GM21447 (cell line): ENCODE results near the gene CRB2.

ENCODE experiments used
- ATAC-seq: cut with Tn5 transposase; IDR thresholded peaks from one replicate; pipeline ENCODE4 v1.9.1; 2021; ENCODE audit not compliant: unreplicated experiment

The CRB2 gene

GRCh38 chr9:123418506-123418905 lies 62.5 kb downstream of the CRB2 start:
- no peak for ATAC-seq

GRCh38 chr9:123419091-123419490 lies 63.1 kb downstream of the CRB2 start:
- no peak for ATAC-seq

GRCh38 chr9:123419721-123420591 lies 64.0 kb downstream of the CRB2 start:
- ATAC-seq, result no peak

- no peak for ATAC-seq
Observed at GRCh38 chr9:123420592-123421111, 64.7 kb downstream of the CRB2 start.

- no peak for ATAC-seq
Observed at GRCh38 chr9:123421186-123421585, 65.2 kb downstream of the CRB2 start.

GRCh38 chr9:123421801-123422455 lies 65.9 kb downstream of the CRB2 start:
- ATAC-seq, result no peak

- no peak for ATAC-seq
Observed at GRCh38 chr9:123422635-123423310, 66.8 kb downstream of the CRB2 start.

GRCh38 chr9:123423311-123423640 lies 67.3 kb downstream of the CRB2 start:
- ATAC-seq, result no peak

GRCh38 chr9:123424131-123424530 lies 68.1 kb downstream of the CRB2 start:
- no peak for ATAC-seq

- ATAC-seq, result no peak
Observed at GRCh38 chr9:123424552-123425225, 68.7 kb downstream of the CRB2 start.

- ATAC-seq, result no peak
Observed at GRCh38 chr9:123425261-123425821, 69.3 kb downstream of the CRB2 start.

- no peak for ATAC-seq
Observed at GRCh38 chr9:123425836-123426365, 69.9 kb downstream of the CRB2 start.

- ATAC-seq, result peak; percentile 61
Observed at GRCh38 chr9:123426406-123426805, 70.4 kb downstream of the CRB2 start.
